ENCODE measurements around the gene MMP13. TPM values are rescaled to one million over a fixed set of nuclear protein-coding genes. Genes with fewer than 3 reads are reported as not detected.
"Not testable (repeated sequence)": the region's sequence is repeated elsewhere in the genome, so short reads cannot be mapped to it uniquely, and the experiment has no call there.

Gene MMP13
- total RNA-seq, 1 experiment from 2014 or later = 0.15 TPM

DNA sequence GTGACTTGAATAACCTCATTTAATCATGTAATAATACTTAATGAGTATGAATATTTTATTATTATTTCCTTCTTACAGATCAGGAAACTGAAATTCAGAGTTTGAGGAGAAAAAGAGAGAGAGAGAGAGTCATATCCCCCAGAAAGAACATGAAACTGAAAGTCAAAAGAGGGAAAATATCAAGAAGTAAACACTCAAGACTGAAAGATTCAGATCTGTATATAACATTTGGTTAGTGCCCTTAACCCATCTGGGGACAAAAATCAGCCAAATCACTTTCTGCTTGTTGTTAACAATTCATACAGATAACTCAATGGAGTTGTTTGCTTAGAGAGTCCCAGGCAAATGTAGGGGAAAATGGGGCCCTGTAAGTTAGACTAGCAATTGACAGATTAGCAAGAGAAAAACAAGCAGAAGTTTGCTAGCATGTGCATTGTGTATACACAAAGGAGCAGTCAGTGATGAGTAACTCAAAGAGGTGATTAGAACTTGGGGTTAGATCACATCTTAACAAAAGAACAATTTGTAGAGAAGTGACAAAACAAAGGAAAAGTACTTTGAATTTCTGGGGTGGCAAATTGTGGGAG, 25.9 kb upstream of the MMP13 start:
- in situ Hi-C loops (cut with HindIII; ENCODE audit: low pct_unique_long_range_greater_than_20kb, low sequenced_read_pairs) = no loop called here
- ChIA-PET CTCF (no interaction called here), POLR2A (no interaction called here)
- DNase-seq (ENCODE audit: low read depth, low spot score) (no peak), ATAC-seq (no peak)
- Histone ChIP-seq H3K4me3 (ENCODE audit: low read depth in 2 of 2, low read length in 2 of 2) (no peak overlapping the region), H3K27me3 (ENCODE audit: control insufficient read depth, insufficient read depth, low read length) (no peaks in the 10 kb centered on the region), H3K36me3 (ENCODE audit: control insufficient read depth, insufficient read depth, low read length) (no peaks in the 10 kb centered on the region), H3K9me3 (ENCODE audit: control insufficient read depth, insufficient read depth, low read depth, low read length) (no peaks in the 10 kb centered on the region), H3K4me1 (ENCODE audit: control insufficient read depth, insufficient read depth, low read length) (no peaks in the 10 kb centered on the region), H3K27ac (ENCODE audit: low read length) (no peak overlapping the region)
- TF ChIP-seq, protein P1, sequence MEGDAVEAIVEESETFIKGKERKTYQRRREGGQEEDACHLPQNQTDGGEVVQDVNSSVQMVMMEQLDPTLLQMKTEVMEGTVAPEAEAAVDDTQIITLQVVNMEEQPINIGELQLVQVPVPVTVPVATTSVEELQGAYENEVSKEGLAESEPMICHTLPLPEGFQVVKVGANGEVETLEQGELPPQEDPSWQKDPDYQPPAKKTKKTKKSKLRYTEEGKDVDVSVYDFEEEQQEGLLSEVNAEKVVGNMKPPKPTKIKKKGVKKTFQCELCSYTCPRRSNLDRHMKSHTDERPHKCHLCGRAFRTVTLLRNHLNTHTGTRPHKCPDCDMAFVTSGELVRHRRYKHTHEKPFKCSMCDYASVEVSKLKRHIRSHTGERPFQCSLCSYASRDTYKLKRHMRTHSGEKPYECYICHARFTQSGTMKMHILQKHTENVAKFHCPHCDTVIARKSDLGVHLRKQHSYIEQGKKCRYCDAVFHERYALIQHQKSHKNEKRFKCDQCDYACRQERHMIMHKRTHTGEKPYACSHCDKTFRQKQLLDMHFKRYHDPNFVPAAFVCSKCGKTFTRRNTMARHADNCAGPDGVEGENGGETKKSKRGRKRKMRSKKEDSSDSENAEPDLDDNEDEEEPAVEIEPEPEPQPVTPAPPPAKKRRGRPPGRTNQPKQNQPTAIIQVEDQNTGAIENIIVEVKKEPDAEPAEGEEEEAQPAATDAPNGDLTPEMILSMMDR (IDR thresholded peaks at IDR 0.05) = no peak
- TF ChIP-seq SIN3A (IDR thresholded peaks at IDR 0.05; ENCODE audit: borderline replicate concordance, insufficient read depth, low read depth, low read length) = no peak
- no peak for TF ChIP-seq POLR2AphosphoS5 (IDR thresholded peaks at IDR 0.05; ENCODE audit: low read depth, low read length)
- TF ChIP-seq TCF7L2 (IDR thresholded peaks at IDR 0.05; ENCODE audit: low read depth, low read length) = no peak
- TF ChIP-seq REST (IDR thresholded peaks at IDR 0.05; ENCODE audit: insufficient read depth in 1 of 2, low read depth in 2 of 2, low read length in 1 of 2) = no peak
- intact Hi-C loops (cut with micrococcal nuclease; ENCODE audit: unreplicated experiment) = no loop called here
- no TSS peak for BruUV-seq (replicated peaks)

GRCh38 chr11:102974552-102975280, 19.2 kb upstream of the MMP13 start:
- in situ Hi-C loops (cut with HindIII; ENCODE audit: low pct_unique_long_range_greater_than_20kb, low sequenced_read_pairs) (no loop called here), intact Hi-C loops (cut with micrococcal nuclease; ENCODE audit: unreplicated experiment) (no loop called here)
- POLR2A ChIA-PET = interaction anchor here (0.6 kb wide), 1 partner anchor 8 kb away, joined by 3 read pairs; no protein-coding TSS in a partner anchor
- no peaks in the 10 kb centered on the region for H3K9me3 ChIP-seq (ENCODE audit: control insufficient read depth, insufficient read depth, low read depth, low read length)
- no peak overlapping the region for H3K27ac ChIP-seq (ENCODE audit: low read length)
- CTCF ChIA-PET = no interaction called here
- H3K4me1 ChIP-seq (ENCODE audit: control insufficient read depth, insufficient read depth, low read length) = no peaks in the 10 kb centered on the region
- TF ChIP-seq, protein P1 (IDR thresholded peaks at IDR 0.05) = no peak
- TF ChIP-seq REST (IDR thresholded peaks at IDR 0.05; ENCODE audit: insufficient read depth in 1 of 2, low read depth in 2 of 2, low read length in 1 of 2) (no peak), TCF7L2 (IDR thresholded peaks at IDR 0.05; ENCODE audit: low read depth, low read length) (no peak), POLR2AphosphoS5 (IDR thresholded peaks at IDR 0.05; ENCODE audit: low read depth, low read length) (no peak), SIN3A (IDR thresholded peaks at IDR 0.05; ENCODE audit: borderline replicate concordance, insufficient read depth, low read depth, low read length) (no peak)
- ATAC-seq = no peak
- H3K4me3 ChIP-seq (ENCODE audit: low read depth in 2 of 2, low read length in 2 of 2) = no peak overlapping the region
- BruUV-seq (replicated peaks) = no TSS peak
- DNase-seq (ENCODE audit: low read depth, low spot score) = no peak
- H3K36me3 ChIP-seq (ENCODE audit: control insufficient read depth, insufficient read depth, low read length) = no peaks in the 10 kb centered on the region
- H3K27me3 ChIP-seq (ENCODE audit: control insufficient read depth, insufficient read depth, low read length) = peaks cover 7% of the 10 kb centered on the region; the same call in 1 of the 2 replicates

- H3K9me3 ChIP-seq (ENCODE audit: control insufficient read depth, insufficient read depth, low read depth, low read length); POLR2A ChIA-PET; H3K27me3 ChIP-seq (ENCODE audit: control insufficient read depth, insufficient read depth, low read length); ATAC-seq; H3K4me1 ChIP-seq (ENCODE audit: control insufficient read depth, insufficient read depth, low read length); H3K4me3 ChIP-seq (ENCODE audit: low read depth in 2 of 2, low read length in 2 of 2); DNase-seq (ENCODE audit: low read depth, low spot score); intact Hi-C loops (cut with micrococcal nuclease; ENCODE audit: unreplicated experiment); H3K36me3 ChIP-seq (ENCODE audit: control insufficient read depth, insufficient read depth, low read length); in situ Hi-C loops (cut with HindIII; ENCODE audit: low pct_unique_long_range_greater_than_20kb, low sequenced_read_pairs); BruUV-seq (replicated peaks); CTCF ChIA-PET; H3K27ac ChIP-seq (ENCODE audit: low read length): not testable (repeated sequence)
These were observed 18.2 kb upstream of the MMP13 start for GRCh38 chr11:102973698-102974097.
